ENCODE data around the gene PTPRT.

Gene PTPRT

DNA sequence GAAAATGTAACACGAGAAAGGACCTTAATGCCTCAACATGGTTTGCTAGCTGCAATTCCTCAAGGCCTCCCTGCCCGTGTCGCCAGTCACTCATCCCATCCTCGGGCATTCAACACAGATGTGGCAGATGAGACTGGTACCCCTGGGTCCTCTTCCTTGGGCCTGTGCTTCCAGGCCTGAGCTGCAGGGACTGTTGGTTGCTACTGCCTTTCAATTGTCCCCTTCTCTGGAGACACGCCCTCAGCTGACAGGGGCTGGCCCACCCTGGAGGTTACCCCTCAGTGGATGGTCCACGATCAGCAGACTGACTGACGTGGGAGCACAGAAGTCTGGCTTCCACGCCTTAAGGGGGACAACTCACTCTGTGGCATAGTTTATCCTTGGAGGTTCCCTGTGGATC lies 1076.5 kb downstream of the PTPRT start:
- DNase-seq (ENCODE audit: low spot score) = no peak

DNA sequence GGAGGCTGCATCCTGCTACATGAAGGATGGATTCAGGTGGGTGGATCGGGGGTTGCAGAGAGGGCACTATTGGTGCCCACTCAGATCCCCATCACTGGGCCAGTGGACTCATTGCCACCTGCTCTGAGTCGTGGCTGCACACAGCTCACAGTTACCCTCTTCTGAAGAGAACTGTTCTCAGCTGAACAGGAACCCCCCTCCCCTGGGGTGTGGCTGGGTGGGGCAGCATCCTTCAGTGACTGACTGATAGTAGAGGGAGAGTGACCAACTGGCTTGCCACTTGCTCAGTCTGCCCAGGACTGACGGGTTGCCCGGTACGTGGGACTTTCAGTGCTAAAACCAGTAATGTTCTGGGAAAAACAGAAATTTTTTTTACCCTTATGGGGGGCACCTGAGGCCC lies 1077.5 kb downstream of the PTPRT start:
- no peak for DNase-seq (ENCODE audit: low spot score)

DNA sequence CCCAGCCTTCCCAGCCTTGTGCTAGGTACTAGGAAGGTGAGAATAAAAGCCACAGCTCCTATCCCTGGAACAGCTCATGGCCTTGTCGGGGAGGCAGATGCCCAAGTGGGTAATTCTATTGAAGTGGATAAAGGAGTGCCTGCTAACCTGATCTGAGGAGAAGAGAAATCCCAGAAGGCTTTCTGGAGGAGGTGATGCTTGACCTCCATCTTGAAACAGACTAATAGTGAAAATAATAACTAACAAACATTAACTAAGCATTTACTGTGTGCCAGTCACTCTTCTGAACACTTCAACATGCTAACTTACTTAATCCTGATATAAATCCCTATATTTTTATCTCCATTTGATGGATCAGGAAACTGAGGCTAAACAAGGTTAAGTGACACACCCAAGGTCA lies 1078.4 kb downstream of the PTPRT start:
- DNase-seq (ENCODE audit: low spot score) = no peak

DNA sequence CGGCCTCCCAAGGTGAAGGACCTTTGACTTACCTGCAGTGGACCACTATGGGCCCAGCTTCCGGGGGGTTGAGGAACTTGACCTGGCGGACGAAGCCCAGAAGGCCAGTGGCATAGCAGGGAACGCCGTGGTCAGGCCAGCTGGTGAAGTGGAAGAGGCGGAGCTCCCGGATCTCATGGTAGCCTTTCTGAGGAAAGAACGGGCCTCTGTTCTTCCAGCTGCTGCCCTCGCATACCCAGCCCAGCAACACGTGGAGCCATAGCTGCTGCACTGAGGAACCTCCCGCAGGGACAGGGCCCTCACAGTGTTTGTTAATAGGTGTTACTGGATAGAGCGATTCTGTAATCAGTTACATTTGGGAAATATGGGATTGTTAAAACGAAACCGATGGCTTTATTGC lies 1079.4 kb downstream of the PTPRT start:
- DNase-seq (ENCODE audit: low spot score) = no peak

- DNase-seq (ENCODE audit: low spot score) = no peak
Measured at GRCh38 chr20:42102000-42102399, 1087.7 kb downstream of the PTPRT start.

GRCh38 chr20:42100137-42100704 lies 1089.5 kb downstream of the PTPRT start:
- DNase-seq (ENCODE audit: low spot score) = no peak

DNA sequence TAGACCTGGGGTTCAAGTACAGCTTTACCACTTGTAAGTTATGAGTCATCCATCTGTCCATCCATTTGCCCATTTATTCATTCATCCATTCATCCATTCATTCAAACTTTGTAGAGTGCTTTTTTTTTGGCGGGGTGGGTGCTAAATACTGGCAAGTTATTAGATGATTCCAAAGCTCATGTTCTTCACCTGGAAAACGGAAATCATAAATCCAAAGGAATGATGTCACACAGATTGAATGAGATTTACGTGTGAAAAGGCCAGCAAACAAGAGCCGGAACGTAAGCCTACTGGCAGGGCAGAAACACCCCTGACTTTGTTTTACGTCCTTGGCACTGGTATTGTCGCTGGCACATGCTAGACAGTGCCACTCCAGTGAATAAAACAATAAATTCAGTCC lies 1090.6 kb downstream of the PTPRT start:
- DNase-seq (ENCODE audit: low spot score) = no peak

- DNase-seq (ENCODE audit: low spot score) = no peak
Measured at GRCh38 chr20:42098418-42098817, 1091.3 kb downstream of the PTPRT start.

- DNase-seq (ENCODE audit: low spot score) = no peak
Measured at GRCh38 chr20:42097741-42098140, 1092.0 kb downstream of the PTPRT start.

DNA sequence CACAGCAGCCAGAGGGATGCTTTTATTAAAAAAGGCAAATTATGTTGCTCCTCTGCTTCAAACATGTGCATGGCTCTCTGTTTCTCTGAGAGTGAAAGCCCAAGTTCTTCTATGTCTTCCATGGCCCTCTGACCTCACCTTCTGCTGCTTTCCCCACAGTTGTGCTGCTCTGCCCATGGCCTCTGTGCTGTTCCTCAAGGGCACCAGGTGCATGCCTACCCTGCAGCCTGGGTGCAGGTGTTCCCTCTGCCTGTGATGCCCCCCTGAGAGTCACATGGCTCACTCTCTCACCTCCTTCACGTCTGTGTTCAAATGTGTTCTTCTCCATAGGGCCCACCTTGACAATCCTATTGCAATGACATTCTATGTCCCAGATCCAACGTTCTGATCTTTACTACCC lies 1094.5 kb downstream of the PTPRT start:
- DNase-seq (ENCODE audit: low spot score) = no peak

DNA sequence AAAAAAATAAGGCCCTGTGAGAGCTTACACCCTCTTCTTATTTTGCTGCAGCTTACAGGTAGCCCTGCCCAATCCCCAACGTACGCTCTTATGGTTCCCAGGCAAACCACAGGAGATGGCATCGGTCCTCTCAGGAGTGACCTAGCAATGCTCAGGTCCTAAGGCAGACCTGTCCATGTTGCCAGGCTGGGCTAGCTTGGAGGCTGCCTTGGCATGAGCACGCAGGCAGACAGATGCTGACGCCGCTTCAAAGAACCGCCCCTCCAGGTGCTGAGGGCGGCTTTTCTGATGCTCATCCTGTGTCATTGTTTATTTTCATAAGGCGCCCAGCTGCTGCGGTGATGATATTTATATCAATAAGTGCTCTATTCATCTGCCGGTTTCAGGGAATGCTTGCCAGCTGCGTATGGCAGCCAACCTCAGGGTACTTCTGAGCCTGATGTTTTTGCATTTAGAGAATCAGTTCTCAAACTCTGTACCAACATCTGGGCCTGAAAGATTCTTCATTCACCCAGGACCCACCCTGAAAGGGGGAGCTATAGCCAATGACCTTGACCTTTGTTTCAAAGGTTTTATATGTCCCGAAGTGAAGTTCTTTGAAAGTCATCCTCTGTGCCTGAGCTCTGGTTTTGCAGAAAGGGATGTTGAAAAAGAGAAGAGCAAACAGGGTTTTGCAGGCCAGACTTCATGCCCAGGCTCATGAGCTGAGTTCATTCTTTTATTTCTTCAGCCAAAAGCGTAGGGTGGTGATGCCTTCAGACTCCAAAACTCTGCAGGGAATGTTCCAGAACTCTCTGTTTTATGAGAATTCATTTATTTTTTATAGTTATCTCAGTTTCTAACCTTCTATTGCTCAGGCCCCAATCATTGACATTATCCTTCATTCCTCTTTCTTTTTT lies 1095.9 kb downstream of the PTPRT start:
- DNase-seq (ENCODE audit: low spot score) = no peak

DNA sequence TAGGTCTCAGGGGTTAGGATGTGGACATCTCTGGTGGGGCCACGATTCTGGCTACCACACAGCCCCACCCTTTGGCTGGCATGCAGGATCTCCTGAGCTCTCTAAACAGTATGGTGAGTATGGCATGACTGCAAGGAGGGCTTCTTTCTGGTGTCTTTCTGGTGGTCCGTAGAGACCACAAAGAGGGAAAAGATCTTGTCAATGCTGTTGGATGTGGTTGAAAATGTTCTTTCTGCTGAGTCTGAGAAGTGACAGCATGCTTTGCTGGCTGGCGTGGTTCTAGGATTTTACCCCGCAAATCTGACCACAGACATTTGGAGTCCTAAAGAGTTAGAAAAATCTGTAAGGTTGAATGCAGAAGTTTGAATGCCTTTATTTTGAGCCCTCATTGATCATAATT lies 1096.7 kb downstream of the PTPRT start:
- DNase-seq (ENCODE audit: low spot score) = no peak

DNA sequence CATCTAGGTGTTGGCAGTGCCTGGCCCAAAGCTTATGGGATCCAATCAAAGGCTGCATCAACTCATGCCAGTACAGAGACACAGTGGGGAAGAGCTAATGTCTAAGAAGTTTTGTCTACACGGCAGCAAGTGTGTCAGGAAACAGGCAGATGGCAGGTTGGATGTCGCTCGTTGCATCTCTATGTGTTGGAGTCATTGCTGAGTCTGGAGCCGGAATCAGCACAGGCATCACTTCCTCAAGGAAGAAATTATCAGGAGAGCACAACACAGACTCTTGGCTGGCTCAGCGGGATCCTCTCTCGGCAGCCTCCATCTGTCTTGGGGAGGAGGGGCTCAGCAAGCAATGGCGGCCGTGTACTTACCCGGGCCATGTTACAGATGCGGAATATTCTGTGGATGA lies 1104.3 kb downstream of the PTPRT start:
- DNase-seq (ENCODE audit: low spot score) = no peak

- no peak for DNase-seq (ENCODE audit: low spot score)
Measured at GRCh38 chr20:42083280-42083679, 1106.4 kb downstream of the PTPRT start.

- no peak for DNase-seq (ENCODE audit: low spot score)
Measured at GRCh38 chr20:42082611-42083010, 1107.1 kb downstream of the PTPRT start.

- DNase-seq (ENCODE audit: low spot score) = no peak
Measured at GRCh38 chr20:42080956-42081355, 1108.8 kb downstream of the PTPRT start.

GRCh38 chr20:42074944-42075343 lies 1114.8 kb downstream of the PTPRT start:
- DNase-seq (ENCODE audit: low spot score) = no peak

DNA sequence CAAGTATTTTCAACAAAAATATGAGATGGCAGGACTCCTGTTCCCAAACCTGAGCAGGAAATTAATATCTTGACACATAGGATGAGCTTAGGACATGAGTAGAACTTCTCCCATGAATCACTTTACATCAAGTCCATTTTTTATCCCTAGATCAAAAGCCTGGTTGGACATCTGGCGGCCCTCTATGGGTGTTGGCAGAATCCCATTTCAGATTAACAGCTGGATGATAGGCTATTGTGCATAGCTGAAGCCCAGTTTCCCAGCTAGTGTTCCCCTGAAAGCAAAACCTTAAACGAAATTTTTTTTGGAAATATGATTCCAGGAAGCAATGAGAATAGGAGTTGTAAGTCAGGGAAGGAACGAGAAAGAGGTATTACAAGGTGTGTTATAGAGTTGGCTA lies 1122.1 kb downstream of the PTPRT start:
- no peak for DNase-seq (ENCODE audit: low spot score)

GRCh38 chr20:42067174-42067573 lies 1122.5 kb downstream of the PTPRT start:
- DNase-seq (ENCODE audit: low spot score) = no peak

DNA sequence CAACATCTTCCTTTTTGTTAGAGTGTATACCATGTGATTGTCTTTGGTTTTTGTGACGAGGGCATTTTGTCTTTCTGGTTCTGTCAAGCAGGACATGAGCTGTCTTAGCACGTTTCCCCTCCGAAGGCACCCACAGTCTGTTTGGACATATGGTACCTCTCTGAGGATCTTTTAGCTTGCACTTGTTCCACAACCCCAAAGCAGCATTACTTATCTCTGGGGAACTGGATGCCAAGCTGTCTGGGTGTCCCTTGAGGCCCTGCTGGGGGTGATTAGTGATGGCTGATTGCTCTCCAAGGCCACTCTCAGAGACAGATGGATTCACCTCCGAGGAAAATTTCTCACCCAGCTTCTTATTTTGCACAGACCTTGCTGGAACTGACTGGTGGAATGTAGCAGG lies 1126.6 kb downstream of the PTPRT start:
- no peak for DNase-seq (ENCODE audit: low spot score)

- DNase-seq (ENCODE audit: low spot score) = no peak
Measured at GRCh38 chr20:42053350-42053749, 1136.4 kb downstream of the PTPRT start.

DNA sequence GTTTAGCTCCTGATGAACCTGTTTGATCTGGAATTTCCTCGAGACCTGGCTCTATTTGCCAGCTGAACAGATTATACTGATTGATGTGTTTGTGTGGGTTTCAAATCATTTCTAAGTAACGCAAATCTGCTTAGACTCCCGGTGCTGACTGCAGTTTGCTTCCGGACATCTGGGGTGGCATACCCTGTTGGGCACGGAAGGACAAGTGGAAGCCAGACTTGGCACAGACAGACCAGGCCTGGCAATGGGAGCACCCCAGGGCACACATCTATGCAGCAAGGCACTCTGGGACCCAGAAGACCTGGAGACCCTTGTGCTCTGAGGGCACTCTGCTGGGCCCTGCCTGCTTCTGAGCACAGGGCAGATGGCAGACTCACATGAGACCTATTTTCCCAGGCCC lies 1137.8 kb downstream of the PTPRT start:
- DNase-seq (ENCODE audit: low spot score) = no peak

- DNase-seq (ENCODE audit: low spot score) = no peak
Measured at GRCh38 chr20:42046371-42047085, 1143.2 kb downstream of the PTPRT start.

Measured in LoVo (cell line).